Skeletal muscle tissue (tissue), 4 donors: ENCODE data around the gene IL37. TPM values are rescaled to one million over a fixed set of nuclear protein-coding genes. Genes with fewer than 3 reads are reported as not detected.

ENCODE experiments used
- H3K27ac ChIP-seq: one replicate; pipeline ENCODE4 v1.7.0; 2013; ENCODE audit warnings: mild to moderate bottlenecking, low read depth, low read length, inconsistent platforms
- H3K27me3 ChIP-seq, 3 donors: one replicate each; pipeline ENCODE4 v1.7.0; 2013; ENCODE audit warnings: low read length in 3 of 3; ENCODE audit not compliant: control insufficient read depth in 3 of 3, insufficient read depth in 3 of 3
- H3K36me3 ChIP-seq, 3 donors: one replicate each; pipeline ENCODE4 v1.7.0; 2013; ENCODE audit warnings: low read length in 3 of 3; ENCODE audit not compliant: control insufficient read depth in 3 of 3, insufficient read depth in 3 of 3
- H3K4me1 ChIP-seq, 3 donors: one replicate each; pipeline ENCODE4 v1.7.0; 2013; ENCODE audit warnings: low read length in 3 of 3, mild to moderate bottlenecking in 3 of 3; ENCODE audit not compliant: control insufficient read depth in 3 of 3, insufficient read depth in 3 of 3
- H3K4me3 ChIP-seq, 3 donors: one replicate each; pipeline ENCODE4 v1.7.0; 2013; ENCODE audit warnings: low read length in 3 of 3
- H3K9ac ChIP-seq, 3 donors: one replicate each; pipeline ENCODE4 v1.7.0; 2013; ENCODE audit warnings: low read length in 3 of 3, mild to moderate bottlenecking in 3 of 3, moderate library complexity in 2 of 3, low read depth in 1 of 3
- H3K9me3 ChIP-seq, 3 donors: one replicate each; pipeline ENCODE4 v1.7.0; 2013; ENCODE audit warnings: low read length in 3 of 3; ENCODE audit not compliant: control insufficient read depth in 3 of 3
- total RNA-seq: library from RNA; depleted of rRNA; stranded (reverse); fragments of >200 nt; gene quantifications from one replicate; pipeline ENCODE4 v1.2.3, GENCODE V29; 2014
- donor health status: Osteomylitis.

Gene IL37
- total RNA-seq, 1 donor from 2014 or later = not detected

DNA sequence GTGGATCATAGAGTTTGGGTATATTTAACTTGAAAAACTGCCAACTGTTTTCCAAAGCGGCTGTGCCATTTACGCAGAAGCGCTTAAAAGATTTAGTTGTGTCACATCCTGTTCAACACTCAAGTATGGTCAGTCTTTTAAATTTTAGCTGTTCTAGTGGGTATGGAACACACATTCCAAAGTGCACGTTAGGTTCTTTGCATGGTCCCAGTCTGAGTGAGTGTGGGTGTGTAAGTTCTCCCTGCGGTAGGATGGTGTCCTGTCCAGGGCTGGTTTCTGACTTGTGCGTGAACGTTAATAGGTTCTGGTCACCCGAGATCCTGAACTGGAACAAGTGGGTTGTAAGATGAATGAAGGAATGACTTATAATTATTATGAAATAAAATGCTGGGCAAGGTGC is 38.5 kb downstream of the IL37 start:
- Histone ChIP-seq H3K27ac (no peak overlapping the region), H3K27me3 (no peaks in the 10 kb centered on the region), H3K9ac (no peak overlapping the region), H3K9me3 (peaks cover 10 to 22% (median 14%) of the 10 kb centered on the region in 3 donors), H3K4me3 (no peak overlapping the region), H3K4me1 (no peaks in the 10 kb centered on the region), H3K36me3 (no peaks in the 10 kb centered on the region)

DNA sequence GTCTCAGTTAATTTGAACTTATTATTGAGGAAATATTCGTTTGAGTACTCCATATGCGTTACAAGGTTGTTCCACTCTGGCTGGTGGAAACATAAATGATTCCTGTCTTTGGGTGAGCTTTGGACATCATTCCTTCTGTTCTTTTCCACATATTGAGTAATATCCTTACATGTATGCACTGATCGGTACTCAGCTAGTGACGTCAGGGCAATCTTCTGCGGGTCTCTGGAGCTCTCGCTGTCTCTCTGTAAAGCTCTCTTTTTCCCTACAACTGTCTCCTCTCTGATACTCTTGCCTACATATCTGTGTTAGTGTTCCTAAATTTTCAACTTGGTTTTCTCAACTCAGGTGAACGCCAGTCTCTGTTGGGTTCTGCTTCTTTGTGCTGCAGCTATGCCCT is 43.4 kb downstream of the IL37 start:
- Histone ChIP-seq H3K9me3 (no peaks in the 10 kb centered on the region), H3K36me3 (no peaks in the 10 kb centered on the region), H3K4me3 (no peak overlapping the region), H3K4me1 (no peaks in the 10 kb centered on the region), H3K9ac (no peak overlapping the region), H3K27me3 (peaks cover 0 to 12% (median 0%) of the 10 kb centered on the region in 3 donors), H3K27ac (no peak overlapping the region)

DNA sequence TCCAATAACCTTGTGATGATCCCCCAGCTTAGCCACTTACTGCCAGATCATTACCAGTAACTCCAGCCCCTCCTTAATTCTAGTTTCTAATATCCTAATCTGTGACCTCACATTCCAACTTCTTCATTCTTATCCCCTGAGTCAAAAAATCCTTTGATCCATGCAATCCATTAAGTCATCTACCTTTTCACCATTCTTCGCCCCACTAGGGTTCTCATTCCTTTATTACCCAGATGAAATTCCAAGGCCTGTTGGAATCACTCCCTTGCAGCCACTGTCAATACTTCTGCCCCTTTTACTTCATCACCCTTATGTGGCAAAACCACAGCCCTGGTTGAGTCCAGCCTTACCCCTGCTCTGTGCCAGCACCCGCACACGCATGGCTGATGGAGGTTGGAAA is 46.5 kb downstream of the IL37 start:
- Histone ChIP-seq H3K9me3 (no peaks in the 10 kb centered on the region), H3K4me1 (no peaks in the 10 kb centered on the region), H3K27me3 (peaks cover 0 to 12% (median 0%) of the 10 kb centered on the region in 3 donors), H3K27ac (no peak overlapping the region), H3K9ac (no peak overlapping the region), H3K4me3 (no peak overlapping the region), H3K36me3 (no peaks in the 10 kb centered on the region)

DNA sequence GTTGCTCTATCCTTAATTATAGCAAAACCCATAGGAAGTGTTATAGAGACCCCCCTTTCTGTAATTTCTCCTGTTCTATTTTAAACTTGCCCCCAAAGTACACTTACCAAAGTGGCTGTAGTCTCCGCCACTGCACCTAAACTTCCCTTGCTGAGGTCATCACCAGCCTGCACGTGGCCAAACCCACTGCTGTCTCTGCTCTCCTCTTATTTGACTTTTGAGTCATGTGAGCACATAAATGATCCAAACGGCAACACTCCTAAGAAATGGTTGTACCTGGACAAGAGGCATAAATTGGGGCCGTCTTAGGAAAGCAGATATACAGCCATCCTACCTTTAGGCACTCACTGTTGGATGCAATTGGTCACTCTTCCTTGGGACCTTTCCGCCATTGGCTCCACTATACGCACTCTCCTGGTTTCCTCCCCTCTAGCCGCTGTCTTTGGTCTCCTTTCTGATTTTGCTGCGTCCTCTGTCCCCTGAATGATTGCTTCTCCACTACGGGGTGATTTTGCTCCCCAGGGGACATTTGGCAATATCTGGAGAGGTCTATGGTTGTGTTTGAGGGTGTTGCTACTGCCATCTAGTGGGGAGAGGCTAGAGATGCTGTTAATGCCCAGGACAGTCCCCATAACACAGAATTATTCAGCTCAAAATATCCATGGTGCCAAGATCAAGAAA is 47.6 kb downstream of the IL37 start:
- Histone ChIP-seq H3K27ac (no peak overlapping the region), H3K9ac (no peak overlapping the region), H3K36me3 (no peaks in the 10 kb centered on the region), H3K4me3 (no peak overlapping the region), H3K27me3 (peaks cover 0 to 12% (median 0%) of the 10 kb centered on the region in 3 donors), H3K9me3 (no peaks in the 10 kb centered on the region), H3K4me1 (no peaks in the 10 kb centered on the region)

DNA sequence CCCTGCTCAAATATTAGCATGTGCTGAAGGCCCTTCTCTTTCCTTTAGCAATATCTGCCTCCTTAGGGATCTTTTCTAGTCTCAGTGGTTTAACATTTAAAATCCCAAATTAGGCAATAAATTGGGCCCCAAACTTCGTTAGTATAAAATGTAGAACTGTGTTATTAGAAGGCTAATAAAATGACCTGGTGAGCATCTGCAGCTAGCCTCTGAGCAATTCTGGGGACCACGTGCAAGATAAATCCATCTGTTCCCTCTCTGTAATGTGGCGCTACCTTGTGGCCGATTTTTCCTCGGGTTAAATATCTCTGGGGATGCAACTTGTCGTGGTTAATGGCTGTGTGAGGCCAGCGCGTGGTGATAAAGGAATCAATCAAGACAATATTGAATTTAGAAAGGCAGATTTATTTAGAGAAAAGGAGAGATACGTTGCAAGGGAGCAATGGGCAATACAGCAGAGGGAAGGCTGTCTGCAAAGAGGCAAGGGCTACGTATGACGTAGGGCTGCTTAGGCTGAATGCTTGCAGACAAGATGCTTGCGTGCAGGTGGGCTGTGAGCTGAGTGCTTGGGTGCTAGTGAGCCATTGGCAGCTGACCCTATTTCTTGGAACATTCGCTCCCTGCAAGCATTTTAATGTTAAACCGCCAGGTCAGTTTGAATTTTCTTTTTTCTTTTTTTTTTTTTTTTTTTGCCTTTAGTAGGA is 48.3 kb downstream of the IL37 start:
- Histone ChIP-seq H3K9me3 (no peaks in the 10 kb centered on the region), H3K9ac (no peak overlapping the region), H3K4me3 (no peak overlapping the region), H3K36me3 (no peaks in the 10 kb centered on the region), H3K27ac (no peak overlapping the region), H3K4me1 (no peaks in the 10 kb centered on the region), H3K27me3 (peaks cover 0 to 12% (median 0%) of the 10 kb centered on the region in 3 donors)

DNA sequence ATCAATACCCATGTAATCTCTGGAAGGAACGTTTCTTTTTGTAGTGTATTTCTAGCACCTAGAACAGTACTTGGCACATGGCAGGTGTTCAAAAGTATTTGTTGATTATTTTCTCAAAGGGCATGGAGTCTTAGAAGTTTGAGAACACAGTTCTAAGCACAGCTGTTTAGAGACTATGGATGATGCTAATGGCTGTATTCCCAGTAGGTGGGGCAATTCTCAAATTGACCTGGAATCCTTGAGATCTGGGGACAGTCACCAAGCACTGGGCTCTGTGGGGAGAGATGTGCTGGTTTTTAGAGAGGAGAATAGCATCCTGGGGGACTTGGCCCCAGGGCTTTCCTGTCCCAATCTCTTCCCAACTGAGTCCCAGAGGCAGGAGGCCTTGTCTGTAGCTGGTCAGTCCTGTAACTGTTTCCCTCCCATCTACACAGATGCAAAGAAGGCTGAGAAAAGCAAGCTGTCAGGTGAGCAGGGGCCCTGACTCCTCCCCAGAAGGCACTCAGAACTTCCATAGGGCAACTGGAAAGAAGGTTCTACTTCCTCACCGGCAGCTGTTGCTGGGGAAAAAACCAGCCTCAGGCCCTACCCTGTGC is 49.4 kb downstream of the IL37 start:
- Histone ChIP-seq H3K4me1 (no peaks in the 10 kb centered on the region), H3K36me3 (no peaks in the 10 kb centered on the region), H3K4me3 (no peak overlapping the region), H3K27ac (no peak overlapping the region), H3K9me3 (no peaks in the 10 kb centered on the region), H3K9ac (no peak overlapping the region), H3K27me3 (peaks cover 0 to 12% (median 0%) of the 10 kb centered on the region in 3 donors)

DNA sequence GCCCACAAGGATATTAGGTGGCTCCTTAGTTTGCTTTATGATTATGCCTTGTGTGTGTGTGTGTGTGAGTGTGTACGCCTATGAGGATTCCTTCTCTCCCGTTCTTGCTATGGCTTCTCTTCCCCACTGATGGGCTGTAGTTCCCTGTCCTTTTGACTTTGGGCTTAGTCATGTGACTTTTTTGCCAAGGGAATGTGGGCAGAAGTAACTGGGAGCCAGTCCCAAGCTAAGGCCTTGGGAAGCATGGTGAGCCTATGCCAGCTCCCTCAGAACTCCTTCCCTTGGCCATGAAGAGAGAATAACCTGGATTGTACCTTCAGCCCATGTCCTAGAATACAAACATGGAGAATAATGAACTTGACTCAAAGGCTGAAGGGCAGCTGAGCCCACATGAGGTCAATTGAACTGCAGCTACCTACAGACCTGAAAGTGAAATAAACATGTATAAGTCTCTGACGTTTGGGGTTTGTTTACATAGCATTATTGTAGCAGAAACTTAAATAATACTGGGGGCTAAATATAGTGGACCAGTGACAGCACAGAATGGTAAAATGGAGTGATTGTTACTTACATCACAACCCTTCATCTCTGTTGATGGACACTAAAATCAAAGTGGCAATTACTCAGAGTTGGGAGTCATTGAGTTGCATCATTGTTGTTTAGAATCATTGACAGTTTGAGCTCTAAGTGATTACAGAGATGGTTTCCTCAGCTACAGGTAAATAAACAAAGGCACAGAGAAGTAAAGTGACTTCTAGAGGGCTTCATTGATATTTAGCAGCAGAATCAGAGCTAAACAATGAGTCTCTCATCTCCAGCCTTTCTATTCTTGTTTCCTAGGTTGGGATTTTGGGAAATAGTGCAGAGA is 51.6 kb downstream of the IL37 start:
- no peaks in the 10 kb centered on the region for H3K36me3 ChIP-seq
- H3K9me3 ChIP-seq = no peaks in the 10 kb centered on the region
- no peak overlapping the region for H3K27ac ChIP-seq
- no peak overlapping the region for H3K9ac ChIP-seq
- no peaks in the 10 kb centered on the region for H3K4me1 ChIP-seq
- peaks cover 0 to 4% (median 0%) of the 10 kb centered on the region in 3 donors for H3K27me3 ChIP-seq
- H3K4me3 ChIP-seq = no peak overlapping the region

DNA sequence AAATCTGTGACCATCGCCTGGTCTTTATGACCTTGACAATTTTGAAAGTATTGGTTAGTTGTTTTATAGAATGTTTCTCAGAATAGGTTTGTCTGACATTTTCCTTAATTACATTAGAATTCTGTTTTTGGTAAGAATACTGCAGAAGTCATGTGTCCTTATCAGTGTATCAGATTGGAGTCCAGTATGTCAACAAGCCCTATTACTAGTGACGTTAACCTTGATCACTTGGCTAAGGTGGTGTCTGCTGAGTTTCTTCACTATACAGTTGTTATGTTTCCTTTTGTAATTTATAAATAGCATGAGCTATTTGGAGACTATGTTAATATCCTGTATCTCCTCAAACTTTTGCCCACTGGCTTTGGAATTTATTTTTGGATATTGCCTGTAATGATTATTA is 56.1 kb downstream of the IL37 start:
- H3K4me1 ChIP-seq = no peaks in the 10 kb centered on the region
- H3K9ac ChIP-seq = no peak overlapping the region
- no peak overlapping the region for H3K4me3 ChIP-seq
- H3K27ac ChIP-seq = no peak overlapping the region
- H3K36me3 ChIP-seq = no peaks in the 10 kb centered on the region
- no peaks in the 10 kb centered on the region for H3K9me3 ChIP-seq
- peaks cover 0 to 3% (median 0%) of the 10 kb centered on the region in 3 donors for H3K27me3 ChIP-seq
